ENCODE results near the gene WAPL. TPM values are rescaled to one million over a fixed set of nuclear protein-coding genes. Genes with fewer than 3 reads are reported as not detected.

The WAPL gene
- total and polyA plus RNA-seq, 10 of the 15 experiments (the other 5 are each of a cell fraction or from before 2014, with no cell fraction given), result 15.7 to 45.8 (median 29.0) TPM

DNA sequence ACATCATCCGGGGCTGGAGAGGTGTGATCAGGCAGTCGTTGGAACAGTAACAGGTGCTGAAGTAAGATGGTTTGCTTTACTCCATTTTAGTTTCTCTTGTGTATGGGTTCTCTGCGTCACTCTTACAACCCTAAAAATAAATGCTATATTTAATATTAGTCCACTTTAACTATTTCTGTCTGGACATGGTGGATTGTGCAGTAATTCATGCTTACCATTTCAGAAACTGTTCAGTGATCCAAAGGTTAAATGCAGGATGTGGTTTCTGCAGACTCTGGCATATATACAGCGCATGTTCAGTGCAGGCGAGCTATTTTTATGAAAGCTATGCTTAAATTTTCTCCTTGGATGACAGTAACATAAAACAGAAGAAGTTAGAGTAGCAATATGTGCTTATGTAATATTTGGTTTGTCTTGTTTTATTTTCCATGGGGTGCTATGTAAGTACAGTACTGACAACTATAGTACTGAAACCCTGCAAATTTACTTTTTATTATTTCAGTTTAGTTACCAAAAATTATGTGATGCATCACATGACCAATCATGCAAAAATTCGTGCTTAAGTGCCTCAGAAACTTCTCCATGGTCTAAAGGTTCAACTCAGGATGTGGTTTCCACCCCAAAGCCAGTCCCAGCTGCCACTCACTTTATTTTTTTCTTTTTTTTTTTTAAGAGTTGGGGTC is 108.4 kb downstream of the WAPL start (continued):
- TF ChIP-seq TCF12 (IDR thresholded peaks at IDR 0.05; ENCODE audit: low read depth, low read length) (peak; percentile 88), CEBPB (IDR thresholded peaks at IDR 0.05; ENCODE audit: borderline replicate concordance in 1 of 2, low read depth in 2 of 2, low read length in 2 of 2) (peak in 1 of 2 experiments; percentile 95; a peak in 2 of 4 replicates), BRCA1 (IDR thresholded peaks at IDR 0.05; ENCODE audit: low read depth, low read length) (no peak), SMAD1 (IDR thresholded peaks at IDR 0.05; ENCODE audit: low read depth, partially characterized antibody) (no peak), NFIC (IDR thresholded peaks at IDR 0.05; ENCODE audit: low read depth, low read length) (peak; percentile 93), JUNB (IDR thresholded peaks at IDR 0.05) (peak; percentile 34), TCF3 (IDR thresholded peaks at IDR 0.05; ENCODE audit: borderline replicate concordance, insufficient read depth, low read depth, low read length) (peak; percentile 75; the same call in 1 of the 2 replicates), SMAD5 (IDR thresholded peaks at IDR 0.05; ENCODE audit: low read depth) (no peak), POLR2AphosphoS5 (IDR thresholded peaks at IDR 0.05; ENCODE audit: low read length) (no peak), EP300 (IDR thresholded peaks at IDR 0.05; ENCODE audit: borderline replicate concordance in 1 of 2, control insufficient read depth in 1 of 2, low read depth in 2 of 2, low read length in 2 of 2) (peak in 1 of 2 experiments; percentile 60; a peak in 3 of 4 replicates)
- TF ChIP-seq, protein P1, sequence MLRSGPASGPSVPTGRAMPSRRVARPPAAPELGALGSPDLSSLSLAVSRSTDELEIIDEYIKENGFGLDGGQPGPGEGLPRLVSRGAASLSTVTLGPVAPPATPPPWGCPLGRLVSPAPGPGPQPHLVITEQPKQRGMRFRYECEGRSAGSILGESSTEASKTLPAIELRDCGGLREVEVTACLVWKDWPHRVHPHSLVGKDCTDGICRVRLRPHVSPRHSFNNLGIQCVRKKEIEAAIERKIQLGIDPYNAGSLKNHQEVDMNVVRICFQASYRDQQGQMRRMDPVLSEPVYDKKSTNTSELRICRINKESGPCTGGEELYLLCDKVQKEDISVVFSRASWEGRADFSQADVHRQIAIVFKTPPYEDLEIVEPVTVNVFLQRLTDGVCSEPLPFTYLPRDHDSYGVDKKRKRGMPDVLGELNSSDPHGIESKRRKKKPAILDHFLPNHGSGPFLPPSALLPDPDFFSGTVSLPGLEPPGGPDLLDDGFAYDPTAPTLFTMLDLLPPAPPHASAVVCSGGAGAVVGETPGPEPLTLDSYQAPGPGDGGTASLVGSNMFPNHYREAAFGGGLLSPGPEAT (IDR thresholded peaks at IDR 0.05; ENCODE audit: low read depth), result peak; percentile 51; the same call in 1 of the 2 replicates
